ENCODE data around the gene ANKS1A.

- TF ChIP-seq CTCF (conservative IDR thresholded peaks at IDR 0.05) = no peak
- no peak for TF ChIP-seq EZH2 (IDR thresholded peaks at IDR 0.05; ENCODE audit: low read depth)
Observed at GRCh38 chr6:35085359-35086281, 196.6 kb downstream of the ANKS1A start.

Data from PC-9 (cell line).